Measurements from ENCODE around the gene IL1RAP. TPM values are rescaled to one million over a fixed set of nuclear protein-coding genes. Genes with fewer than 3 reads are reported as not detected.

Gene IL1RAP
- total RNA-seq, 1 experiment from 2014 or later: 6.8 TPM

DNA sequence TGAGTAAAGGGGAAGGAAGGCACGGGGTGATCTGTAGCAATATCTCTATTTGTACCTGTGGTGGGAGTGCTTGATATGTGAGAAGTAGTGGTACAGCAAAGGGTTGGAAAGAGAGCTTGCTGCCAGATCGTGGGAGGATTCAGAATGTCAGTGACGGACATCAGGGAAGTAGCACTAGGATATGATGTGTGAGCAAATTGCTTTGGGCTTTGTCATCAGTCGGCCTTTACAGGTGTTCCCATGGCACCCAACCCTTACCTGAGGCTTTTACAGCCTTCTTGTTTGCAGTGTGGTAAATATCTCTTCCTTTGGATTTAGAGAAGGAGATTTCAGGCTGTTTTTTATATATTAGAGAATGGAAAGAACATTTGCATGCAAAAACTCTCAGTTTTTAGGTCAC is 29.8 kb downstream of the IL1RAP start:
- H3K4me1 ChIP-seq: no peaks in the 10 kb centered on the region; the same call in 1 of the 2 replicates
- no peak overlapping the region for H3K27ac ChIP-seq
- no peaks in the 10 kb centered on the region for H3K36me3 ChIP-seq
- no peak for DNase-seq
- no peaks in the 10 kb centered on the region for H3K27me3 ChIP-seq
- no peak overlapping the region for H3K4me3 ChIP-seq
- H3K9me3 ChIP-seq (replicated peaks): no peaks in the 10 kb centered on the region

DNA sequence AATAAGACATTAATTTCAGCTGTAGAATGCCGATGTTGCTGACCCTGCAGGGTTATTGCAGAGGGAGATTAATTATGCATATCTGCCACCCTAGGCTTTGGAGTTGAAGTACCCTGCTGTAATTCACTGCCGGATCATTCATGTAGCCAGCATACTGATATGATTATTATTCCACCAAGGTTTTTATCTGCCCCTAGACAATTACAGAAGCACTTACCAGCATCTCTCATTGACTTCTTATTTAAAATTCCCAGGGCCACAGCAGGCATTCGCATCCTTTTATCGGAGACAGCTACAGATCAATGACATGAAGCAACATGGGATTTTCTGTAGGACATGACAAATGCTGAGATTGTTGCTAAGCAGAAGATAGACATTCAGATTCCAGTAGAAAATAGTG is 31.3 kb downstream of the IL1RAP start:
- Histone ChIP-seq H3K4me1 (no peaks in the 10 kb centered on the region; the same call in 1 of the 2 replicates), H3K27me3 (no peaks in the 10 kb centered on the region), H3K4me3 (no peak overlapping the region), H3K27ac (no peak overlapping the region), H3K9me3 (replicated peaks) (no peaks in the 10 kb centered on the region), H3K36me3 (no peaks in the 10 kb centered on the region)
- no peak for DNase-seq

DNA sequence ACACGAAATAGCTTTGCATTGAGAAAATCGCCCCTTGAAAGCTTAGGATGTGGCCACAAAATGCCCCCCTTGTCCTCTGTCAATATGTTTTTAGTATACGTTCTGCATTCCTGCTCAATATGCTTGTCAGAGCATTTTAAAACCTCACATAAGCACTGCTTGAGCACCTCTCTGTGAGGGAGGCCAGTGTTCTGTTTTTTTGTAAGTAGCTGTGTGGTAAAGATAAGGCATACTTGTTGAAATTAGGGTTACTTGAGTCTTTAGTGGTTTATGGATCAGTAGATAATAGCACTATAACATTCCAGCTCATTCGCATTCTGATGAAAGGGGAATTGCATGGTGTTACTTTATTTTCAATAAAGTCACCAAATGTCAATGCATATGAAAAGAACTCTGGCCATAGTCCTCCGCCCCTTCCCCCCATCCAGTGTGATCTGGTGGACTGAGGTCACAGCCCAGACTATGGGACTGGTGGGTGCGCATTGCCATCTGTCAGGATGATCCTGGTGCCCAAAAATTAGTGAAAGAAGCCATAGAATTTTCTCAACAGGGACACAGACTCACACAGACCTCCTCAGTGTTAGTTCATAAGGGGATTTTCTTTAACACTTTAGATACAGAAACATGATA is 33.1 kb downstream of the IL1RAP start:
- Histone ChIP-seq H3K36me3 (no peaks in the 10 kb centered on the region), H3K27me3 (no peaks in the 10 kb centered on the region), H3K27ac (no peak overlapping the region; the same call in 1 of the 2 replicates), H3K4me1 (no peaks in the 10 kb centered on the region; the same call in 1 of the 2 replicates), H3K9me3 (replicated peaks) (no peaks in the 10 kb centered on the region), H3K4me3 (no peak overlapping the region)
- DNase-seq: peak in 1 of 2 experiments; percentile 28

DNA sequence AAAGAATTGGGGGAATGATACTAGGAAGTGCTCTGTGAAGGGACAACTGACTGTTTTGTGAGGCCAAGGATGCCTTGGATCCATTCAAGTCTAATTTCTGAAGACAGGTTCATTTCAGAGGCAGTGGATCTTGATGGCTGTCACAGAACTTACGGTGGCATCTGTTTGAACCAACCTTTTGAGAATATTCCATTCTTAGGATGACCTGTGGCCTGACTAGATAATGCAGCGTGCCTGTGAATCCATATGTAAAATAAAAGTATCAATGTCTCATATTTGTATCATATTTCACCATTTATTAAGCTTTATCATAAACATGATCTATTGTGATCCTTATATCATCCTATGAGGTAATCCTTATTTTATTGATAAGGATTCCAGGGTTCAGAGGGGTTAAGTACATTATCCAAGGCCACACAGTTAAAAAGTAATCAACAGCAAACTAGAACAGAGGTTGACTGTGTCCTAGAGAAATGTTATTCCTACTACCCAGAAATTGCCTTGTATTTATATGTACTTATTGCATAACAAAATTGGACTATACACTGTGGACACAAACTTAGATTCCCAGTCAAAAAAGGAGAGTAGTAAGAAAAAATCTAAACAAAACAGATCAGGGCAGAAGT is 34.3 kb downstream of the IL1RAP start:
- Histone ChIP-seq H3K9me3 (replicated peaks) (no peaks in the 10 kb centered on the region), H3K4me3 (no peak overlapping the region), H3K4me1 (no peaks in the 10 kb centered on the region; the same call in 1 of the 2 replicates), H3K36me3 (no peaks in the 10 kb centered on the region), H3K27me3 (no peaks in the 10 kb centered on the region), H3K27ac (no peak overlapping the region)
- DNase-seq: no peak

DNA sequence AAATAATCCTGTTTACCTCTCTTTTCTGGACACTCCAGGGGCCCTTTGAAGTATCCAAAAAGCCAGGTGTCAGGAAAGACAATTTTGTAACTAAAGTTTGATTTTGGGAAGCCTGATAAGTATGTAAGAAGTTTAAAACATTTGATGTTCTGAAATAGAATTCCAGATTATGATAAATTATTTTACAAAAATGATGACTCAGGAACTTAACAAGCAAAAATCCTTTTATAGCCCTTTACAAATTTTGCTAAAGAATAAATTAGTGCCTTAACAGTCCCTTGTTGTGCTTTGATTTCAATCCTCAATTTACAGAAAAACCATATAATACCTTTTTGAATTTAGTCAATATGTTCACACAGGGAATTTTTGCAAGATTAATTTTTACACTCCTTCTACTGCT is 38.1 kb downstream of the IL1RAP start:
- DNase-seq: no peak
- Histone ChIP-seq H3K9me3 (replicated peaks) (no peaks in the 10 kb centered on the region), H3K4me1 (no peaks in the 10 kb centered on the region; the same call in 1 of the 2 replicates), H3K36me3 (no peaks in the 10 kb centered on the region), H3K27me3 (no peaks in the 10 kb centered on the region), H3K4me3 (no peak overlapping the region), H3K27ac (no peak overlapping the region)

DNA sequence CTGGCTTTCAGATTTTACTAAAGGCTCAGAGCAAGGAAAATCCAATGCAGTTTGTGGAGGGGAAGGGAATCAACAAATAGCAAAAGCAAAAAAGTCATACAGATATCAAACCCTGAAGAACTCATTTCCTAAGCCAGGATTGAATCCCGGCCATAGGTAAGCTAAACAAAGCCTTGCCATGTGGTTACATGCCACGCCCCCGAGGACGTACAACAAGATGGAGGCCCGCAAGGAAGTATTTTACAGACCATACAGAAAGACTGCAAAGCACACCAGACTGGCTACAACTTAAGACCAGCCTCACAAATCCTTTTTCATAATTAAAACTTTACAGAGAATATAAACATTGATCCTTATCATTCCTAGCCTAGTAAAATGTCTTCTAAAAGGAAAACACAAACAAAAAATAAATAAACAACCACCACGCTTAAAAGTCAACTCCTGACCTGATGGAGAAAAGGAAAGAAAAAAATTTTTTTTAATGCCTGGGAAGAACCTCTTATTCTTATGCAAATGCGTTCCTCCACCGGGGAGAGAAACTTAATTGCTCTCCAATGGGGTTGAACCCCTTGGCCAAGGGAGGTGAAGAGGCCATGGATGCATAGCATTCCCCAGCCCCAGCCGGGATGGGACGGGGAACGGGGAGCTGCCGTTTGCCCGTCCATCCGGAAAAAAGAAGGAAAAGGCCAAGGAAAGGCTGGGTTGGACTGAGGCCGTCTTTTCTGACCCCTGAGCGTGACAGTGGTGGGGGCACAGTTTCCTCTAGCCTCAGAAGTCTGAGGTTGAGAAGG is 39.3 kb downstream of the IL1RAP start:
- H3K27me3 ChIP-seq: no peaks in the 10 kb centered on the region
- no peak overlapping the region for H3K27ac ChIP-seq
- no peaks in the 10 kb centered on the region for H3K36me3 ChIP-seq
- no peaks in the 10 kb centered on the region for H3K9me3 ChIP-seq (replicated peaks)
- no peak overlapping the region for H3K4me3 ChIP-seq
- no peak for DNase-seq
- H3K4me1 ChIP-seq: no peaks in the 10 kb centered on the region

DNA sequence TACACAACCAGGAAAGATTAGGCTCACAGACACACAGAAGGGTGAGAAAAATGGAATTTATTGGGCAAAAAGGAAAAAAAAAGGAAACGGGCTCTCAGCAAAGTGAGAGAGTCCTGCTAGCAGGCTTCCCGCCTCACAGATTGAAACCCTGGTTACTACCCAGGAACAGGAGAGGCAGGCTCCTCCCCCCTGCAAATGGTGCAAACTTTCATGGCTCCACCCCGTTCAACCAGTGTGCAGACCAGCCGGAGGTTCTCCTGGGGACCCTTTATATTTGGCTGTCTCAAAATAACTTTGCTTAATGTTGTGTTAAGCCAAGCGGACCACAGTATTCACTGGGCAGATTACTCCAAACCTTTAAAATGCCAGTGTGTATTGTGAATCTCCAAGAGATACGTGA is 40.3 kb downstream of the IL1RAP start:
- no peaks in the 10 kb centered on the region for H3K36me3 ChIP-seq
- no peaks in the 10 kb centered on the region for H3K4me1 ChIP-seq
- H3K27ac ChIP-seq: no peak overlapping the region
- H3K27me3 ChIP-seq: no peaks in the 10 kb centered on the region
- no peaks in the 10 kb centered on the region for H3K9me3 ChIP-seq (replicated peaks)
- no peak for DNase-seq
- H3K4me3 ChIP-seq: no peak overlapping the region

DNA sequence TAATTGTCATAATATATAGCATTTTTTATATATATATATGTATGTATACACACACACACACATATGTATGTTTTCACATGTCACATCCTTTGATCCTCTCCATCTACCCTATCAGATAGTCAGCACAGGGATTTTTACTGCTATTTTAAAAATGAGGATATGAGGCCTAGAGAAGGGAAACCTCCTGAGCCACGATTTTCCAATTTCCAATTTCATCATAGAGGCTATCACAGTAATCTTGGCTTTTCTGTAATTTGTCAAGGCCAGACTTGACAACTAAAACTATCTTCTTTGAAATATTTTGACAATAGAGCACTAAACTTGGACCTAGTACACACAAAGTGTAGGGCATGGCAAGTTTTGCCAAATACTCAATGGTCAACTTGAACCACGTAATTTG is 42.5 kb downstream of the IL1RAP start:
- no peaks in the 10 kb centered on the region for H3K9me3 ChIP-seq (replicated peaks)
- H3K4me3 ChIP-seq: no peak overlapping the region
- no peaks in the 10 kb centered on the region for H3K4me1 ChIP-seq
- H3K27ac ChIP-seq: no peak overlapping the region
- no peaks in the 10 kb centered on the region for H3K27me3 ChIP-seq
- H3K36me3 ChIP-seq: no peaks in the 10 kb centered on the region
- DNase-seq: no peak

DNA sequence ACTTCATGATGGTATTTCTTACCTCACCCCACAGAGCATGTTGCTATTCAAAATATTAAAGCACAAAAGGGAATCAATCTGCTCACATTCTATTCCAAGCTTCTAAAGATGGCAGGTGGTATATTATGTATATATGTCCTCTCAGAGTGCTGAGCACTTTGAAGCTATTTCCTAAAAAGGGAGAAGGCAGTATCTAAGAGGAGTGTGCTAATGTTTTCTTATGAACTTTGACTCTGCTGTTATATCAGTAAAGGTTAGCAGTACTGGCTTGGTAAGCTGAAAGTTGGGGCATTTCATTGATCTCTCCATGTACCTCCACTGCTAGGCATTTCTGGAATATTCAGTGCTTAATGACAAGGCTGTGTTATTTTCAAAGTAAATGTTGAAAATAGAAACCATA is 43.4 kb downstream of the IL1RAP start:
- Histone ChIP-seq H3K27ac (no peak overlapping the region), H3K4me1 (no peaks in the 10 kb centered on the region), H3K36me3 (no peaks in the 10 kb centered on the region), H3K27me3 (no peaks in the 10 kb centered on the region), H3K9me3 (replicated peaks) (no peaks in the 10 kb centered on the region), H3K4me3 (no peak overlapping the region)
- DNase-seq: no peak

DNA sequence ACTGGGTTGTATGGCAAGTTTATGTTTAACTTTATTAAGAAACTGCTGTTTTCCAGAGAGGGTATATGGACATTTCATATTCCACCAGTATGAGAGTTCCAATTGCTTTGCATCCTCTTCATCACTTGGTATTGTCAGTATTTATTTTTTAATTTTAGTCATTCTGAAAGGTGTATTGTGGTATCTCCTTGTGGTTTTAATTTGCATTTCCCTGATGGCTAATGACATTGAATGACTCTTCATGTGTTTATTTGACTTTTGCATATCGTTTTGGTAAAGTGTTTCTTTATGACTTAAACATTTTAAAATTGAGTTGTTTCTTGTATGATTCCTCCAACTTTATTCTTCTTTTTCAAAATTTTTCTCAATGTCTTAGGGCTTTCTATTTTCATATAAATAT is 44.4 kb downstream of the IL1RAP start:
- Histone ChIP-seq H3K27me3 (no peaks in the 10 kb centered on the region), H3K9me3 (replicated peaks) (no peaks in the 10 kb centered on the region), H3K4me3 (no peak overlapping the region), H3K36me3 (no peaks in the 10 kb centered on the region), H3K4me1 (no peaks in the 10 kb centered on the region), H3K27ac (no peak overlapping the region)
- no peak for DNase-seq

DNA sequence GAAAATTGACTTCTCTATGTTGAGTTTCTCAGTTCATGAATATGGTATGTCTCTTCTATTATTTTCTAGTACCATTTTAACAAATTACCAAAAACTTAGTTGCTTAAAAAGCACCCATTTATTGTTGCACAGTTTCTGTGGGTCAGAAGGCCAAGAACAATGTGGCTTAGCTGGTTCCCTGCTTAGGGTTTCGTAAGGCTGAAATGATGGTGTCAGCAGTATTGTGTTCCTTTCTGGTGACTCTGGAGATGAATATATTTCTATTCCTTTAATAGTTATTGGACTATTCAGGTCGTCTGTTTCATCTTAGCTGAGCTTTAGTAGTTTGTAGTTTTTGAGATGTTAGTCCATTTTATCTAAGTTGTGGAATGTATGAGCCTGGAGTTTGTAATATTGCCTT is 44.9 kb downstream of the IL1RAP start:
- no peak for DNase-seq
- H3K27me3 ChIP-seq: no peaks in the 10 kb centered on the region
- no peaks in the 10 kb centered on the region for H3K36me3 ChIP-seq
- no peak overlapping the region for H3K4me3 ChIP-seq
- H3K27ac ChIP-seq: no peak overlapping the region
- H3K9me3 ChIP-seq (replicated peaks): no peaks in the 10 kb centered on the region
- H3K4me1 ChIP-seq: no peaks in the 10 kb centered on the region

DNA sequence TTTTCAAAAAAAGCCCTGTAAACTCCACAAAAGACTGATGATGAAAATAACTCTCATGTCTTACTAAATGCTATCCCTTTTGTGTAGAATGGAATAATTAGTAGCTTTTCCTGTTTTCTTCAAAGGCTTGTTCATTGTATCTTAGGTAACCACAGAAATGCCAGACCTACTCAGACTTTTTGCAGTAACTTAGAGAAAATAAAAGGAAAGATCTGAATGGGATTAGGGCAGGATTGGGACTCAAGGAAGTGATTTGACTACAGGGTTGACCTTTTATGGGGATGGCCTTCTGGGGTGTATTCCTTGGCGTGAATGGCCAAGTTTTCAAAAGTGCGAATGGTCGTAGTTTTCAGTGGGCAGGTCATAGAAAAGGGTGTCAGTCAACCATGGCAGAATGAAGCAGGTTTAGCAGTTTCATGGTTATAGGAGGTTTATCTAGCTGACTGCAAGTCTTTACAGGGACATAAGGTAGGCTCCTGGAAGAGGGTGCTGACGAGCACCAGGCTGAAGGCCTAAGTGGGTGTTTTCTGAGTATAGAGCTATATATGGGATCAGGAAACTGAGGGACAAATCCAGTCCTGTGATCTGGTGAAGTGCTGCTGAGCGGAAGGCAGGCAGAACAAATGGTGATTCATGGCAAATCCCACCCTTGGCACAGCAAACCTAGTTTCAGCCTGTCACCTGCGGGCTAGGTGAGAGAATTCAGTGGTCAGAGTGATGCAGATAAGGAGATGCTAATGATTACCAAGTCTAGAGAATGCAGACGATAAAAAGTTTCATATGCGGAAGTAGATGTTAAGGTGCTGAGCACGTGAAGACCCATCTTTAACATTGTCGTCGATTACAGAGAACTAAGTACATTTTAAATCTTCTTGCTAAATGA is 46.4 kb downstream of the IL1RAP start:
- Histone ChIP-seq H3K36me3 (no peaks in the 10 kb centered on the region), H3K4me1 (no peaks in the 10 kb centered on the region), H3K27ac (no peak overlapping the region)

DNA sequence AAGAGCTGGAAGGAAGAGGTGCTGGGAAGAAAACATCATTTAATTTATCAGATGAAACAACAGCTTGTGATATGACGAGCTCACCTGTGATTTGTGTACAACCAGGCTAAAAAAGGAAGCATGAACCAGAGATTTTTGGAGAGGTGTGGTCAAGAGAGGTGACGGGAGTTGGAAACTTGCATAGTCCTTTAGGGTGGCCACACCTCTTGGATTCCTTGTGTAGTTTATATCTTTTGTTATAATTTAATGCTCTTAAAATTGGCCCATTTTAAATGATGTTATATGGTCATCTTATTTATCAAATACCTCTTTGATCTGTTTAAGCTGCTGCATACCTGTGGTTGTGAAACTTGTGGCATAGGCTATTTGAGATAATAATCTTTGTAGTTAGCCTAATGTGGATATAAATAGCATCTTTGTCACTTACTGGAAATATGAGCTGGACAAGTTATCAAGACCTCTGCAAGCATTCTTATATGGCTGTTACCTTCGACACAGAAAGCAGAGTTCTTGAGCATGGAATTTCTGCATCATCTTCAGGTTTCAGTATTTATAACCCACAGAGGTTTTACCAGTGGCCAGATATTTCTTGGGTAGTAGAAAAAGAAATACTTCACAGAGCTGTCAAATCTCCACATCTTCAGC is 49.1 kb downstream of the IL1RAP start:
- H3K9me3 ChIP-seq (replicated peaks): no peaks in the 10 kb centered on the region
- H3K4me3 ChIP-seq: no peak overlapping the region
- H3K36me3 ChIP-seq: no peaks in the 10 kb centered on the region
- no peak overlapping the region for H3K27ac ChIP-seq
- H3K4me1 ChIP-seq: peaks cover 17% of the 10 kb centered on the region
- DNase-seq: no peak
- H3K27me3 ChIP-seq: no peaks in the 10 kb centered on the region

More for the DNA sequence above, 46.4 kb downstream of the IL1RAP start:
- Histone ChIP-seq H3K4me3 (no peak overlapping the region), H3K27me3 (no peaks in the 10 kb centered on the region), H3K9me3 (replicated peaks) (no peaks in the 10 kb centered on the region)
- DNase-seq: no peak

DNA sequence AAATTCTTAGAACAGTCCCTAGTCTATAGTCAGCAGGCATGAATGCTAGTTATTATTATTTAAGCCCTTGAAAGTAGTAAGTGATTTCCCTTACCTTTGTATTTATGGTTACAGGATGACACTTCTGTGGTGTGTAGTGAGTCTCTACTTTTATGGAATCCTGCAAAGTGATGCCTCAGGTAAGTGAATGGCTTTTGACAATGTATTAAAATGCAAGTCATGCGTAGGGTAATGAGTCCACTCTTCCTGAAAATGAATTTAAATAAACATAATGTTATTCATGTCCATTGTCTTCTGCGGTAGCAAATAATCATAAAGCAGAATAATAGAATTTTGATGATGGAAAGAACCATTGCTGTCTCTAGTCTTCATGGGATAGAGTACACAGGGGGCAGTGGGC is 50.3 kb downstream of the IL1RAP start:
- no peak for DNase-seq
- Histone ChIP-seq H3K27me3 (no peaks in the 10 kb centered on the region), H3K4me1 (peaks cover 17% of the 10 kb centered on the region), H3K9me3 (replicated peaks) (no peaks in the 10 kb centered on the region), H3K4me3 (no peak overlapping the region), H3K36me3 (no peaks in the 10 kb centered on the region), H3K27ac (no peak overlapping the region)

Measured in SJCRH30 (cell line).